DND-41 (cell line): Measurements from ENCODE around the gene FUS.

Source experiments
- EZH2 ChIP-seq: IDR thresholded peaks from 3 replicates; pipeline ENCODE4 v1.6.1; 2012; ENCODE audit warnings: borderline replicate concordance, low read depth, mild to moderate bottlenecking, moderate library complexity, low read length, inconsistent platforms; ENCODE audit not compliant: severe bottlenecking
- TF ChIP-seq, protein P1 (sequence below): IDR thresholded peaks from 2 replicates; pipeline ENCODE4 v1.5.1; 2012; ENCODE audit warnings: borderline replicate concordance, low read length, moderate library complexity, mild to moderate bottlenecking; ENCODE audit not compliant: poor library complexity, severe bottlenecking; ENCODE audit errors: extremely low read depth

GRCh38 chr16:31135535-31136286 lies 44.2 kb upstream of the FUS start, which contains the start of gene PRSS8:
- TF ChIP-seq, protein P1, sequence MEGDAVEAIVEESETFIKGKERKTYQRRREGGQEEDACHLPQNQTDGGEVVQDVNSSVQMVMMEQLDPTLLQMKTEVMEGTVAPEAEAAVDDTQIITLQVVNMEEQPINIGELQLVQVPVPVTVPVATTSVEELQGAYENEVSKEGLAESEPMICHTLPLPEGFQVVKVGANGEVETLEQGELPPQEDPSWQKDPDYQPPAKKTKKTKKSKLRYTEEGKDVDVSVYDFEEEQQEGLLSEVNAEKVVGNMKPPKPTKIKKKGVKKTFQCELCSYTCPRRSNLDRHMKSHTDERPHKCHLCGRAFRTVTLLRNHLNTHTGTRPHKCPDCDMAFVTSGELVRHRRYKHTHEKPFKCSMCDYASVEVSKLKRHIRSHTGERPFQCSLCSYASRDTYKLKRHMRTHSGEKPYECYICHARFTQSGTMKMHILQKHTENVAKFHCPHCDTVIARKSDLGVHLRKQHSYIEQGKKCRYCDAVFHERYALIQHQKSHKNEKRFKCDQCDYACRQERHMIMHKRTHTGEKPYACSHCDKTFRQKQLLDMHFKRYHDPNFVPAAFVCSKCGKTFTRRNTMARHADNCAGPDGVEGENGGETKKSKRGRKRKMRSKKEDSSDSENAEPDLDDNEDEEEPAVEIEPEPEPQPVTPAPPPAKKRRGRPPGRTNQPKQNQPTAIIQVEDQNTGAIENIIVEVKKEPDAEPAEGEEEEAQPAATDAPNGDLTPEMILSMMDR, result no peak
- no peak for TF ChIP-seq EZH2
